HCT116 (cell line): ENCODE results near the gene HUS1. TPM values are rescaled to one million over a fixed set of nuclear protein-coding genes. Genes with fewer than 3 reads are reported as not detected.
"Not testable (repeated sequence)": the region's sequence is repeated elsewhere in the genome, so short reads cannot be mapped to it uniquely, and the experiment has no call there.

ENCODE experiments used
- ATAC-seq: fragments of 200-7000 bp; cut with Tn5 transposase; 2 replicates; pipeline ENCODE4 v1.9.1; 2020; ENCODE audit warnings: mild to moderate bottlenecking, moderate library complexity
- BruUV-seq: library from RNA; stranded (reverse); fragments of 400-500 nt; replicated peaks from 2 replicates; lab custom pipeline; 2021; lab: Mats Ljungman, UMichigan
- CTCF ChIA-PET: fragments of 300-600 bp; sonication (Branson Sonifier 250); formaldehyde crosslinking; loops from one replicate; lab custom pipeline; 2021; ENCODE audit warnings: antibody characterized with exemption; lab: Charles Lee
- POLR2A ChIA-PET: fragments of 300-600, 350-600 bp; sonication (Branson Sonifier 250); formaldehyde crosslinking; loops from one replicate; lab custom pipeline; 2021; ENCODE audit warnings: antibody characterized with exemption; lab: Charles Lee
- RAD21 ChIA-PET, 2 experiments: fragments of 300-600 bp; sonication (Branson Sonifier 250); formaldehyde crosslinking; loops; one replicate each; lab custom pipeline; 2023; ENCODE audit warnings: low total read pairs in 2 of 2; ENCODE audit not compliant: uncharacterized antibody in 2 of 2, unreplicated experiment in 2 of 2, low non-redundant PET in 1 of 2; lab: Charles Lee
- DNase-seq: peaks from one replicate; pipeline ENCODE4 v3.0.0-alpha.2; 2010; ENCODE audit warnings: low read depth, low spot score
- H2AFZ ChIP-seq: fragments of 200-600 bp; shearing (Covaris generic), sonication (generic); 2 replicates; pipeline ENCODE4 v1.6.1; 2017; ENCODE audit warnings: low read depth, mixed run types, mixed read lengths, antibody characterized with exemption, low read length; ENCODE audit not compliant: poor library complexity, severe bottlenecking
- H3K27ac ChIP-seq: 2 replicates; pipeline ENCODE4 v1.5.1; 2012; ENCODE audit warnings: low read depth, low read length
- H3K27me3 ChIP-seq: fragments of 200-600 bp; sonication (generic); 2 replicates; pipeline ENCODE4 v1.6.1; 2016; ENCODE audit warnings: mixed run types, low read length, mixed read lengths; ENCODE audit not compliant: insufficient read depth
- H3K36me3 ChIP-seq, 2 experiments: fragments of 200-500 bp in 1 of 2; fragments of 200-600 bp in 1 of 2; sonication (Bioruptor generic) in 1 of 2; sonication (generic) in 1 of 2; 2 replicates each; pipeline versions ENCODE4 v1.5.1 to v1.6.1; 2014 to 2016; ENCODE audit warnings: low read length in 2 of 2, inconsistent platforms in 1 of 2, mixed read lengths in 1 of 2, mixed run types in 1 of 2; ENCODE audit not compliant: insufficient read depth in 2 of 2, control insufficient read depth in 1 of 2
- H3K4me1 ChIP-seq, 2 experiments: fragments of 200-600 bp in 1 of 2; sonication (generic) in 1 of 2; 2 replicates each; pipeline versions ENCODE4 v1.5.1 to v1.6.1; 2012 to 2017; ENCODE audit warnings: low read length in 2 of 2, inconsistent platforms in 1 of 2, mild to moderate bottlenecking in 1 of 2, mixed read lengths in 1 of 2, mixed run types in 1 of 2, moderate library complexity in 1 of 2; ENCODE audit not compliant: insufficient read depth in 2 of 2, control insufficient read depth in 1 of 2
- H3K4me2 ChIP-seq: fragments of 200-600 bp; sonication (generic); 2 replicates; pipeline ENCODE4 v1.6.1; 2017; ENCODE audit warnings: mixed run types, low read length, mixed read lengths
- H3K4me3 ChIP-seq, 2 experiments: fragments of 200-600 bp in 1 of 2; sonication (generic) in 1 of 2; replicated peaks in 1 of 2; 2 replicates each; pipeline ENCODE4 v1.5.1; 2011 to 2016; ENCODE audit warnings: low read length in 2 of 2, control low read depth in 1 of 2, low read depth in 1 of 2, mild to moderate bottlenecking in 1 of 2, mixed read lengths in 1 of 2, mixed run types in 1 of 2
- H3K79me2 ChIP-seq: fragments of 200-600 bp; sonication (generic); 2 replicates; pipeline ENCODE4 v1.6.1; 2017; ENCODE audit warnings: mild to moderate bottlenecking, mixed run types, low read length, moderate library complexity, mixed read lengths; ENCODE audit not compliant: insufficient read depth
- H3K9ac ChIP-seq: fragments of 200-600 bp; sonication (generic); 2 replicates; pipeline ENCODE4 v1.6.1; 2016; ENCODE audit warnings: low read length, mixed read lengths
- H3K9me2 ChIP-seq: fragments of 200-600 bp; sonication (generic), shearing (Covaris generic); 2 replicates; pipeline ENCODE4 v1.6.1; 2017; ENCODE audit warnings: mixed run types, mild to moderate bottlenecking, moderate library complexity; ENCODE audit not compliant: insufficient read depth
- H3K9me3 ChIP-seq, 2 experiments: fragments of 200-500 bp in 1 of 2; fragments of 200-600 bp in 1 of 2; sonication (Bioruptor generic) in 1 of 2; sonication (generic) in 1 of 2; 2 replicates each; pipeline ENCODE4 v1.6.1; 2014 to 2017; ENCODE audit warnings: low read length in 2 of 2, mixed read lengths in 2 of 2, inconsistent platforms in 1 of 2, low read depth in 1 of 2, mild to moderate bottlenecking in 1 of 2, mixed run types in 1 of 2, moderate library complexity in 1 of 2; ENCODE audit not compliant: control insufficient read depth in 1 of 2, insufficient read depth in 1 of 2
- H4K20me1 ChIP-seq: fragments of 200-600 bp; sonication (generic), shearing (Covaris generic); 2 replicates; pipeline ENCODE4 v1.6.1; 2017; ENCODE audit warnings: mixed run types, mild to moderate bottlenecking, moderate library complexity; ENCODE audit not compliant: insufficient read depth
- ATF3 ChIP-seq: IDR thresholded peaks from 2 replicates; pipeline ENCODE4 v1.6.1; 2012
- ELF1 ChIP-seq: IDR thresholded peaks from 2 replicates; pipeline ENCODE4 v1.6.1; 2012; ENCODE audit warnings: low read depth, borderline replicate concordance
- EZH2phosphoT487 ChIP-seq: fragments of 200-600 bp; IDR thresholded peaks from 2 replicates; pipeline ENCODE4 v1.6.1; 2018; ENCODE audit warnings: antibody characterized with exemption, borderline replicate concordance
- intact Hi-C: fragments of 100-400 bp; cut with micrococcal nuclease; formaldehyde crosslinking; loops from 2 replicates; pipeline ENCODE4 v1.10.0; 2022
- total RNA-seq: library from RNA; stranded (reverse); gene quantifications from one replicate; pipeline ENCODE4 v1.2.1, GENCODE V29; 2021; ENCODE audit not compliant: unreplicated experiment
- TF ChIP-seq, protein P1 (sequence below): IDR thresholded peaks from 2 replicates; pipeline ENCODE4 v1.6.1; 2012; ENCODE audit warnings: low read depth

Gene HUS1
- total RNA-seq, 1 experiment from 2014 or later, result 30.0 TPM

- TF ChIP-seq, protein P1, sequence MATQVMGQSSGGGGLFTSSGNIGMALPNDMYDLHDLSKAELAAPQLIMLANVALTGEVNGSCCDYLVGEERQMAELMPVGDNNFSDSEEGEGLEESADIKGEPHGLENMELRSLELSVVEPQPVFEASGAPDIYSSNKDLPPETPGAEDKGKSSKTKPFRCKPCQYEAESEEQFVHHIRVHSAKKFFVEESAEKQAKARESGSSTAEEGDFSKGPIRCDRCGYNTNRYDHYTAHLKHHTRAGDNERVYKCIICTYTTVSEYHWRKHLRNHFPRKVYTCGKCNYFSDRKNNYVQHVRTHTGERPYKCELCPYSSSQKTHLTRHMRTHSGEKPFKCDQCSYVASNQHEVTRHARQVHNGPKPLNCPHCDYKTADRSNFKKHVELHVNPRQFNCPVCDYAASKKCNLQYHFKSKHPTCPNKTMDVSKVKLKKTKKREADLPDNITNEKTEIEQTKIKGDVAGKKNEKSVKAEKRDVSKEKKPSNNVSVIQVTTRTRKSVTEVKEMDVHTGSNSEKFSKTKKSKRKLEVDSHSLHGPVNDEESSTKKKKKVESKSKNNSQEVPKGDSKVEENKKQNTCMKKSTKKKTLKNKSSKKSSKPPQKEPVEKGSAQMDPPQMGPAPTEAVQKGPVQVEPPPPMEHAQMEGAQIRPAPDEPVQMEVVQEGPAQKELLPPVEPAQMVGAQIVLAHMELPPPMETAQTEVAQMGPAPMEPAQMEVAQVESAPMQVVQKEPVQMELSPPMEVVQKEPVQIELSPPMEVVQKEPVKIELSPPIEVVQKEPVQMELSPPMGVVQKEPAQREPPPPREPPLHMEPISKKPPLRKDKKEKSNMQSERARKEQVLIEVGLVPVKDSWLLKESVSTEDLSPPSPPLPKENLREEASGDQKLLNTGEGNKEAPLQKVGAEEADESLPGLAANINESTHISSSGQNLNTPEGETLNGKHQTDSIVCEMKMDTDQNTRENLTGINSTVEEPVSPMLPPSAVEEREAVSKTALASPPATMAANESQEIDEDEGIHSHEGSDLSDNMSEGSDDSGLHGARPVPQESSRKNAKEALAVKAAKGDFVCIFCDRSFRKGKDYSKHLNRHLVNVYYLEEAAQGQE, result no peak
- TF ChIP-seq ATF3 (no peak), ELF1 (no peak), EZH2phosphoT487 (no peak)
Measured at GRCh38 chr7:47982610-47983009, 3.2 kb upstream of the HUS1 start (continued).

GRCh38 chr7:47980648-47981047 is 1.2 kb upstream of the HUS1 start:
- BruUV-seq, H3K9me2 ChIP-seq, DNase-seq, H3K27me3 ChIP-seq, ATAC-seq, POLR2A ChIA-PET, H3K4me3 ChIP-seq, CTCF ChIA-PET, RAD21 ChIA-PET, H2AFZ ChIP-seq, intact Hi-C loops, H3K9ac ChIP-seq, H4K20me1 ChIP-seq, H3K27ac ChIP-seq, H3K4me2 ChIP-seq, H3K9me3 ChIP-seq, H3K4me1 ChIP-seq: not testable (repeated sequence)
- peaks cover 17 to 22% of the 10 kb centered on the region in 2 experiments for H3K36me3 ChIP-seq
- peaks cover 14% of the 10 kb centered on the region for H3K79me2 ChIP-seq
